ENCODE measurements around the gene CHN1.

The CHN1 gene

DNA sequence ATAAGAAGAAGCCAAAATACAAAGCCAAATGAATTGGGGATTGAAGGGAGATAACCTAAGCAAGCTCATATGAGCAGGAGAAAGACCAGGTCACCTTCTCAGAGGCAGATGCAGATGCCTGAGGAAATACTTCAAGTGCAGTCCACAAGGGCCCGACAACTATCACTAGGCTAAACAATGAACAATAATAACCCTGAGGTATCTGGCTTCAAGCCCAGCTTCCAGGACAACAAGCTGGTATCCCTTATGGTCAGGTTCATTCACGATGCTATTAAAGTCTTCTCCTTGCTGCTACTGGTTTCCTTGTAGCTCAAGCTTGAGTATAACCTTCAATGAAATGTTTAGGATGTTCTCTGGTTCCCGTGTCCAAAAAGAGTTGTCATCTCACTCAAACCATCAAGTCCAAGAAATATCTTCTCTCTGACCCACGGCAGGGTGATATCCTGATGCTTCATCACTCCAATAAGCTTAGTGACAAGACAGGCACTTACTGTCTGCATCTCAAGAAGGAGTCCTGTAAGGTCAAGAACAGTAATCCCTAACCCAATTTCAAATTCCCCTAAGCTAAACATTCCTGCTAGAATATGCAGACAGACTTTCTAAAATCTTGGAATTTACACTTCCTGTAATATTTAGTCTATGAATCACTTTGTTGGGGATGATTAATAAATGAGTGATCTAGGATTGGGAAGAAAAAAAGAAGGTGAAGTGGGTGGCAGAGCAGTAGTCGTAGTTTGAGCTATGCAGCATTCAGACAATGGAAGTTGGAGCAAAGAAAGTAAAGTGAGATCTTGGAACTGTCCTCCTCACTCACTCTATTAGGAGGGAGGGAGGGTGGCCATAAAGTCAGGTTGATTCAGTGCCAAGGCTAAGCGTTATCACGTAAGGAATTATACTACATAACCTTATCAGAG is 33.1 kb downstream of the CHN1 start:
- no peak for DNase-seq

DNA sequence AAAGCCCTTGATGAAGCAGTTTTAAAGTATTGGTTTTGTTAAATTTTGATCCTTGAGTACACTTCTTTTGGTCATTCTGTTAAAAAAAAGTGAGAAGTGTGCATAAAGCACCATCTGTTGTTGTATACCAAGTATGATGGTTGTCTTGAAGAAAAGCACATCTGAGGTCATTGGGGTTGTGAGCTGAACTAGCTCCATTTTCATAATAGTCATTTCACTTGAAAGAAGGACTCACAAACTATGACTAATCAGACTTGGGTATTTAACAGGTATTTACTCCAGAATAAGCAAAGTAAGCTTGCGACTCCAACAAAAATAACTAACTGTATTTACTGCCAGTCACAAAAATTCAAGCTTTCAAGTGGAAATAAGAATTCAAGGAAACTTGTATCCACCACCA is 35.1 kb downstream of the CHN1 start:
- DNase-seq: no peak

DNA sequence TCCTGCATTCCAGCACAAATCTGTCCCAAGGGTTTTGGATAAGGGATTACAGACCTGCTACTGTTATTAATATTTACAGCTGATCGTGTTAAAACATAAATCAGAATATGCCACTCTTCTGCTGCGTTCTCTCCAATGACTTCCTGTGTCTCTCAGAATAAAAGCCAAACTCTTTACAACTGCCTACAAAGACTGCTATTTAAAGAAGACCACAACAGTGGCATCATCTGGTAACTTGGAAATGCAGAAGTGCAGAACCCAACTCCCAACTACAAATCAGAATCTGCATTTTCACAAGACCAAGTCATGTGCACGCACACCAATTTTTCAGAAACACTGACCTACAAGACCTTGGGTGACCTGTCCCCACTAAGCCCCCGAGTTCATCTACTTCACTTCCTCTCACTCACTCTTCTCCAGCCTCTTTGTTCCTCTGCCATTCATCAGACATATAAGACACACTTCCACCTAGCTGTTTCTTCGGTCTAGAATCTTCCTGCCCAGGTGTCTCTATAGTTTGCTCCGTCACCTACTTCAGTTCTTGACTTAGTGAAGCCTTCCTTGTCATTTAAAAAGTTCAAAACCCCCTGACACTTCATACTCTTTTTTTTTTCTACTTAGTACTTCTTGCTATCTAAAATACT is 36.0 kb downstream of the CHN1 start:
- DNase-seq: no peak

DNA sequence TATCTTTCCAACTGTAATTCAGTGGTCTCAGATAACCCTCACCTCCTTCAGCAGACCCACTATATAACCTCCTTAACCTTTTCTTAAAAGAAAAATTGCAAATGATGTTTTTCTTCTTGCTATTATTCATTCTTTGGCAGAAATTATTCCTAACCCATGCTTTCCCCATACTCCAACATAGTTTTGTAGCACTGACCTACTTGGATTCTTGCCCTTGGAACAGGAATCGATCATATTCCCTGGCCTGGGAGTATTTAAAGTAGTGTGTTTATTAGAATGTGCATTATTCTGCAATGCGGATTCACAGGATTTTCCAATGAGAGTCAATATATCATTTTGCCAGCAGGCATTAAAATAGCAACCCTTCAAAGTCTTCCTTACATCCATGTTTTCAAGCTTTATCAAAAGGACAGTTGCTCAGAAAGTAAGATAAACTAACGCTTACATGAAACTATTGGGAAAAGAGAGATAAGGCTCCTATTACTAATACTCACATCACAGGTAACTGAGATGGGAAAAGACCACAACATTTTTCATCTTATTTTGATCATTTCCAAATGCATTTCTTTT is 37.4 kb downstream of the CHN1 start:
- no peak for DNase-seq

DNA sequence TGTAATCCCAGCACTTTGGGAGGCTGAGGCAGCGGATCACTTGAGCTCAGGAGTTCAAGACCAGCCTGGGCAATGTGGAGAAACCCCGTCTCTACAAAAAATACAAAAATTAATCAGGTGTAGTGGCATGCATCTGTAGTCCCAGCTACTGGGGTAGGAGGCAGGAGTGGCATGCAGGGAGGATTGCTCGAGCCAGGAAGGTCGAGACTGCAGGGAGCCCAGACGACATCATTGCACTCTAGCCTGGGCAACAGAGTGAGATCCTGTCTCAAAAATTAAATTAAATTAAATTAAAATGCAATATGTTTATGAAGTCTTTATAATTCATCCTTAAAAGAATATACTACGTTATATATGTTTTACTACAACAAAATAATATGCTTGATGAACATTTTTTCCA is 38.1 kb downstream of the CHN1 start:
- no peak for DNase-seq

DNA sequence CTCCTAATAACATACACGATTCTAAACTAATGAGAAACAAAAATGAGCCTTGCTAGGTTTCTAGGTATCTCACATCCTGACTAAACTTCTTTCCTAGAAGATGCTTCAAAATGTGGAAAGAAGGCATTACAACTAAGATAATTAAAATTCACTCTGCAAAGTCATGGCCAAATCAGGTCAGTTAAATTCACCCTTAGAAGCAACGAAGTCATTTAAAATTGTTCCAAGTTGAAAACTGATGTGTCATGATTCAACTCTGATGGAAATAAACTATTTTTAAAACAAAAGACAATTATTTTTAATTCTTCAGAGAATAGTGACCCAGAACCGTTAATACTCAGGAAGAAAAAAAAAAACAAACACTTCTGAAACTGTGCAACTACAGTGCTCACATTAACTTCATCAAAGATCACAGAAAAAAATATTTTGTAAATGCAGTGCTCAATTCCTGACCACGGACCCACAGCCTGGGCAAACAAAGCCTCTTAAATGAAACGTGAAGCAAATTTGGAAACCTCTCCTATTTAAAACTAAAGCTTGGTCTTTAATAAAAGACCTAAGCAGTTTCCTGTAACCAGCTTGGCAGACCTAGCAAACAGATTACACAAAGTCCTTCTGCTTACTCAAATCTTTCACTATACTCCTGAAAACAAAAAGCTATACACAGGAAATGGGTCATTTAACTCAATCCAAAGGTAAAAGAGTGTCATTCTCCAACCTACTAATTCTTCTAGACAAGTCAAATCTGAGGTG is 39.0 kb downstream of the CHN1 start:
- no peak for DNase-seq

DNA sequence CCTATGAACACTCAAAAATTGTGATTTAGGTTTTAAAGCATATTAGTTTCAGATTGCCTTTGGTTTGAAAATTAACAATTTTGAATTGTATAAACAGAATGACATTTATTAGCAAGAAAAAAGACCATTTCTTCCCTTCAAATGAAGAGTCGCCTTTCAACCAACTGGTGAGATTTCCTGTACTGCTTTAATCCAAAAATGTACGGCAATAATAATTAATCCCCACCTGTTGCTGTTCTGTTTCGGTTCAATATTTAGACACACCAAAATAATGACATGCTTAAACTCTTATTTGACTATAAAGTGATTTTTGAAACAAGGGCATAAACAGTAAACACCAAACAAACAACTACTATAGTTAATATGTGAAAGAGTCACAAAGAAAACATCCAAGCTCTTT is 39.6 kb downstream of the CHN1 start:
- DNase-seq: no peak

DNA sequence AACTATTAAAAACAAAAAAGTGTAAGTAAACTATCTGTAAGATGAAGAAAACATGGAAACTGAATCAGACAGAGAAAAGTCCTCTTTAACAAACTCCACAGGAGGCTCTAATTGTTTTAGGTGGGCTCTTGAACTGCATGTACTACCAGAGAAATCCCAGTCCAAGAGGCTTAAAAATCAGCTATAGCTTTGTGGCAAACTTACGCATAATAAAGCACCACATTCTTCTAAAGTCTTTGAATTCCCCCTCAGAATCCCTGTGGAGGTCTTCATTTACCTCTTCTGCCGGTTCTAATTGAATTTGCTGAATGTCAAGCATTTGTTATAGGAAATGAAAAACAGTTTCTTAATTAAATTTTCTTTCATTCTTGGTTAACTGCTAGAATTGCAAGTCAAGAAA is 40.8 kb downstream of the CHN1 start:
- no peak for DNase-seq

DNA sequence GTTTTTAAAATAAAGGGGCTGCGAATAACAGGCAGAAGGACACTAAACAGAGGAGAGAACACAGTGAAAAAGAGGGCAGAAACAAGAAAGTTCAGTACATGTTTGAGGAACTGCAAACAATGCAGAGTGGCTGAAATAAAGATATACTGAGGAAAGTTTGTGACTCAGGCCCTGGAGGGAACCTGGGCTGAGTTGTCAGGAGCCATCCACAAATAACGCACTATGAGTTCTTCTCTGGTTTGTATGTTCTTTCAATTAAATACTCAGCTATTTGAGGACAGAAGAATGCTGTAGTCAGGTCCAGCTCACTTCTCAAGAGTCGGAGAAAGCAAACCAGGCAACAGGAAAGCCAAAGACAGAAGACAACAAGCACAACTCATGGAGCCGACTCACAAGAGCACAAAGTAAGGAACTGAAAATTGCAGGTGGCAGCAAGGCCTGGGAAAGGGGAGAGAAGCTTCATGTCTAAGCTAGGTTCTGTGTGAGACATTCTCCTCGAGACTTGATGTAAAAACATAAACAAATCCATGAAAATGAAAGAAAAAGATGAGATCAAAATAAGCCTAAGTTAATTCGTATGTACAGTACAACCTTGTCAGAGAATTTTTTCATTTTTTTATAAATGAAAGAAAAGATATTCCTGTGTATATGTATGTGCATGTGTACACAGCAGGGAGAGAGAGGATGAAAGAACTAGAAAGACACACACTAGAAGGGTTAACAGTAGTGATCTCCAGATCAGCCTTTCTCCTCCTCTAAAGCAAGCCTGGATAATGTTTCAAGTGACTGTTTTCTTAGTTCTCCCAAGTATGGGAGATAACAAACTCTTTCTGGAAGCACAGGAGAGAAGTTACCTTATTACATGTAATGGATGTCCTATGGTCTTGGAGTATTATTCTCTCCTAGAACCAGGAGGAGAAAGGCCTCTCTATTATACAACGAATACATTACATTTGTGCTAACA is 41.5 kb downstream of the CHN1 start:
- DNase-seq: no peak

DNA sequence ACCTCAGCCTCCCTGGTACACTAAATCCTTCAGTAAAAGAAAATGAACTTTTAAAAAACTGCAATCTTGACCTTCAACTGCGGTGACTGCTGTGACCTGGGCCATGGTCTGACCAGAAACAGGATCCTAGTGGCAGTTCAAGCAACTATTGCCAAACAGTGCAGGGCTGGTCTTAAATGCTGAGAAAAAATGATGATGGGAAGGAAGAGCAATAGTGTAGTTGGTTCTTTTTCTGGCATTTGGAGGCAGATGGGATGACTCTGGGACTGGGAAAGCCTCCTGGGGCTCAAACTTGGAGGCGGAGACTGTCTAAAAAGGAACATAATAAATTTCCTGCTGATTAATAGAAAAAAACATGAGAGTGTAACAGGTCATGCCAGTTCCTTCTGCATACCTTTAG is 45.4 kb downstream of the CHN1 start:
- no peak for DNase-seq

DNA sequence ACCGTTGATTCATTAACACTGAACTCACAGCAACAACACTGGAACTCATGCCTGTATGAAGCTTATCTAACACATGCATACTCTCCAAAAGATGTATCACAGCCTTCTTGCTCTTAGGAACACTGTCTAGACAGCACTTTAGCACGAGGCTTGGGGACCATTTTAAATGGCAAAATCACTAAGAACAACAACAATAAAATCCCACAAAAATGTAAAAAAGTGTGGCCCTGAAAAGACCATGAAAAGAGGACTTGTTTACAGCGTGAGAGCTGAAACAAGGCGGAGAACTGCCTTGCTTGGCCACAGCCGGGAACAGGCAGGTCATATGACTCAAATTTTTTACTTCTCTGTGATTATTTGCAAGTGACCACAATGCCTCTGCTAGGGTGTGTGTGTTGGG is 48.1 kb downstream of the CHN1 start:
- no peak for DNase-seq

DNA sequence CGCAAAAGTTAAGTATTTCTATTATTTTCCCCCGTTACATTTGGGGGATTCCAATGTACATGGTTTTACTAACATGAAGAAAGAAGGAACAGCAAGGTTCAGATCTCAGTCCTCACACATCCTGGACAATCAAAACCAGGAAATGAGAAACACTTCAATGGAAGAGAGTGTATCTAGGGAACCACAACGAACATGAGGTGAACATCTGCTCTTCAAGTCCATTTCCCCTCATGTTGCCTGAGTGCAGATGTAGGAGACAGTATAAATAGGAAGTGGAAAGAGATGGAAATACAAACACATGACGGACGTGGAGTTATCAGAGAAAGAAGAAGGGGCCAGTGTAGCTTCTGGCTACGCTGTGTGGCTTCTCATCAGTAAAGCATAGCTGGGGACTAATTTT is 52.6 kb downstream of the CHN1 start:
- DNase-seq: no peak

DNA sequence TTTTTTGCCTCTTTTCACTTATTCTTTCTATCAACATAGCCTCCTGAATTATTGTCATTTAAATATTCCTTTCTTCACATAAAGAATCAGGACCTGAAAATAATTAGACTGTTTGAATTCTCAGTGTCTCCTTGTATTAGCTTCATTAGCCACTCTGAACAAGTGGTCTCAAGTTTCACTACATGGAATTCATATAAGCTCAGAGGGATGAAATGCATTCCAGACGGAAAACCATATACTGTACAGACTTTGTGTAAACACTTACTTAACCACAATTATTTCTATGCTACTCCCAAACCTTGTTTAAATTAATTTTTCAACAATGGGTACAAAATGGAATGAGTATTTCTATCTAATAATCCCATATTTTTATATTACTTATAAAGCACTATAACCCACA is 53.4 kb downstream of the CHN1 start:
- DNase-seq: no peak

DNA sequence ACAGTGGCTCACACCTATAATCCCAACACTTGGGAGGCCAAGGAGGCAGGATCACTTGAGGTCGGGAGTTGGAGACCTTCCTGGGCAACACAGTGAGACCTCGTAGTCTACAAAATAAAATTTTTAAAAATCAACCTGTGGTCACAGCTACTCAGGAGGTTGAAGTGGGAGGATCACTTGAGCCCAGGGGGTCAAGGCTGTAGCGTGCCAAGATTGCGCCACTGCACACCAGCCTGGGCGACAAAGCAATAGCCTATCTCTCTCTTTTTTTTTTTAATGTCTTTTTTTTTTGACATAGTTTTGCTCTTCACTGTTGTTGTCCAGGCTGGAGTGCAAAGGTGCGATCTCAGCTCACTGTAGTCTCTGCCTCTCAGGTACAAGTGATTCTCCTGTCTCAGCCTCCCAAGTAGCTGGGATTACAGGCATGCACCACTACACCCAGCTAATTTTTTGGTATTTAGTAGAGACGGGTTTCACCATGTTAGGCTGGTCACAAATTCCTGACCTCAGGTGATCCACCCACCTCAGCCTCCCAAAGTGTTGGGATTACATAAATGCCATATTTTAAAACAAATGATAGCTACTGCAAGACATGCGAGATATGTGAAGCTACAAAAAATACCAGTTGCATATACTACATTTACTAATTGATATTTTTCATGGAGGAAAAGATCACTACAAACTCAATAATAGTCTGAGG is 55.0 kb downstream of the CHN1 start:
- DNase-seq: no peak

DNA sequence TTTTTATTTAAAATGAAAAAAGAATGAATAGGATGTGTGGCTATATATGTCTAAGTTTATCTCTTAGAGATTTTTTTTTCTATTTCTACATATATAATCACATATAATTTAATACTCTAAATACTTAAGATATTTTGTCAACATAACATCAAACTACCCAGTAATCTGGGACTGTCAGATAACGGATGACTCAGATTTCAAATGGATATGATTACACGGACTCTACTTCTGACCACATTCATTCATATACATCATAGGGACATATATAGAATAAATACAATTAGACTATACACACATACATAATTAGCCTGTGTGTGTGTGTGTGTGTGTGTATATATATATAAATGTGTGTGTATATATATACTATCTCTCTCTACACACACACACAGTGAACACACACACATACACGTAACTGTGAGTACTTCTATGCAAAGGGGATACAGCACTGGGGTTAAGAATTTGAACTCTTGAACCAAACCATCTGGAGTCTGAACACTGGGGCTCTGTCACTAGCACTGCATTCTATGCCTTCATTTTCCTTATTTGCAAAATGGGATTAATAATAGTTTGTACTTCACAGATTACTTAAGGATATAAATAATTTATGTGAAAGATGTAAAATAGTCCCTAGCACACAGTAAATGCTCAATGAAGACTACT is 59.5 kb downstream of the CHN1 start:
- DNase-seq: no peak

DNA sequence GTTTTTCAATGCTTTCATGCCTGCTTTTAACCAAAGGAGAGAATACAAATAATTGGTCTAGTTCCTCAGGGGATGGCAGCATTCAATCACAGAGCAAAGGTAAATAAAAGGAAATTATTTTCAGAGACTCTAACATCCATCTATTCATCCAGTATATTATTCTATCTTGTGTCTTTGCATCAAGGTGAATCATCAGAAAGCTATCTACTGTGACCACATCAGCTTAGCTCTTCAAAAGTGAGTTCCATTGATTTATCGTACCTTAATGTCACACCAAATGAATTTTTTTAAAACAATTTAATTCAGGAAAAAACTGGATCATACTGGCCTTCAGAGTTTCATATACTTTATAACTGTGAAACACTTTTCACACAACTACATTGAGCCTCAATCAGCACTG is 66.1 kb downstream of the CHN1 start:
- no peak for DNase-seq

DNA sequence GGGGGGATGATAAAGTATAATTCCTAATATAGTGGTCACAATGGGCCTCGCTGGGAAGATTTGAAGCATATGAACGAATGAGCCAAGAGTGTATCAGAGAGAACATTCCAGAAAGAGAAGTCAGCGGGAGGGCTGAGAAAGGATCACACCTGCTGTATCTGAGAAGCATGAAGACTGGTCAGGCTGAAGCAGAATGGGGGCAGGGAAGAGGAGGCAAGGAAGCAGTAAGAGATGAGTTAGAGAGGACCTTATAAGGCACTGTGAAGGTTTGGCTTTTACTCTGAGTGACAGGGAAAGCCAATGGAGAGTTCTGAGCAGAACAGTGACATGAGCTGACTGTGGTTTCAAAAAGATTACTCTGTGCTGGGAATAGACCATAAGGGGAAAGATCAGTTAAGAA is 73.5 kb downstream of the CHN1 start:
- no peak for DNase-seq

DNA sequence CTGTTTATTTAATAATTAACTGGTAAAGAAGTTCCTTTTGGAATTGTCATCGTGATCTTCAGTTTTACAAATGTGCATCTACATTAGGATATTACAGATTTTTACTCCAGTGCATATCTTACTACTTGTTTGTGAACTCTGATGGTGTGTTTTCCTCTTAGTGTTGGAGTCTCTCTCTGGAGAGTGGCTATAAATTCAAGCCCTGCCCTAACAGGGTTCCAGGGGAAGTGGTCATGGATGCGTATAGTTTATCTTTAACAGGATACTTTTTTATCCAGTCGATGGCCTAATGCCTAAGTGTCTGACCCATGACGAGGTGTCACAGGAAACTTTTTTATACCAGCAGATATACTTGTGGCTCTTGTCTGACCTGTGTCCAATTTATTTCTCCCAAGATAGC is 75.4 kb downstream of the CHN1 start:
- DNase-seq: no peak

DNA sequence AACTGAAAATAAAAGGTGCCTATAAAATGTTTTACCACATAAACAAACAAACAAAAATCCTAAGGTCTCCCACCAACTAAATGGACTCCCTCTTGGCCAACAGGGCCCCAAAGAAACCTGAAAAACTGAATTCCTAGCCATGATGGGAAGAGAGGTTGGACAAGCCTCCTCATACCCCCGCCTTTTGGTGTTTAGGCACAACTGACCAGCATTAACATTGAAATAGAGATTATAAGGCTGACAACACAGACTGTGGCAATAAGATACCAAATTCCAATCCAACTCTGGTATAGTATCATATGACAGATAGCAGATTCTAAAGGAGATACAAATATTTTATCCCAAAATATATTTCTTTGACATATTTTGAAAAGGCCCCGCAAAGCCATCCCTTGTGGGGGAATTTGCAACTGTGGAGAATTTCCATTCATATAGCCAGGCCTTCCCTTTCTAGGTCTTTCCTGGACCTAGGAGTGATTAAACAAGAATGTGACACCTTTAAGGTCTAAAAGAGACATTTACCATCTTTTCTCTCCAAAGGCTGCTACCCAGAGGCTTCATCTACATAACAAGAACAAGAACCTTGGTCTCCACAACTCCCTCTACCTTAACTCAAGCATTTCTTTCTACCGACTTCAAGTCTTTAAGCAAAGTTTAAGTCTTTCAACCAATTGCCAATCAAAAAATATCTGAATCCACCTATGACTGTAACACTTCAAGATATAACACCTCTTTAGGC is 80.0 kb downstream of the CHN1 start:
- DNase-seq: no peak

DNA sequence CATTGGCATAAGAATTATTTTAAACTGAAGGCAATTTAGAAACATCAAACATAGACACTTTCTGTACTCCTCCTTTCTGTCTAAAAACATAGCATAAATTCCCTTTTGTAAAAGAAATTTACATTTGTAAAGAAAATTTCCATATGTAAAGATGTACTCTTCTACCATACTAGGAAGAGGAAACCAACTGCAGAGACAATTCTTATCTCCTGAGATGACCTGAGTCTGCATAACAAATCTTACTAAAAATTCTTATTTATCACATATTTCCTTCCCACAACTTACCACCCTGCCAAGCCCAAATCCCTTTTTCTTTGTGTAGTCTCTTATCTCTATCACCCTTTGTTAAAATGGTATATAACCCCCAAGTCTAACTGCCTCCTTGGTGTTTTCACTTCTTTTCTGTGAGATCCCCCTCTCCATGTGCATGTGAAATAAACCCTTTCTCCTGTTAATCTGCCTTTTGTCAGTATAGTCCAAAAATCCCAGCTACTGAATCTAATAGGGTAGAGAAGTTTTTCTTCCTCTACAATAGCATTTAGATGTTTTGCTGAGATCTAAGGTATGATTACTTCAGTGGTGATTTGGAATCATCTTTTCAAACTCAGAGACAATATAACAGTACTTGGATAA is 81.0 kb downstream of the CHN1 start:
- DNase-seq: no peak
